Transverse colon (tissue), 4 donors: ENCODE data around the gene SLIT1.

ENCODE experiments used
- CTCF ChIP-seq, 5 experiments: fragments of 200-600 bp in 3 of 5; fragments of 450-650 bp in 2 of 5; sonication (generic) in 3 of 5; IDR thresholded peaks; 1 replicate in 2 of 5; 2 replicates in 3 of 5; pipeline ENCODE4 v1.5.1; 2016 to 2017; ENCODE audit warnings: antibody characterized with exemption in 5 of 5, inconsistent platforms in 3 of 5, mild to moderate bottlenecking in 2 of 5, moderate library complexity in 1 of 5
- EP300 ChIP-seq: sonication (generic); formaldehyde crosslinking; IDR thresholded peaks from one replicate; pipeline ENCODE4 v1.6.1; 2017; ENCODE audit warnings: antibody characterized with exemption, low read depth
- POLR2A ChIP-seq: fragments of 450-650 bp; IDR thresholded peaks from one replicate; pipeline ENCODE4 v1.6.1; 2016; ENCODE audit warnings: antibody characterized with exemption, mild to moderate bottlenecking, moderate library complexity
- POLR2AphosphoS5 ChIP-seq, 3 donors: sonication (generic); formaldehyde crosslinking; IDR thresholded peaks; one replicate each; pipeline ENCODE4 v1.6.1; 2016; ENCODE audit warnings: antibody characterized with exemption in 3 of 3

- peak; percentile 8 to 37 (median 31) for TF ChIP-seq CTCF (IDR thresholded peaks at IDR 0.05)
- no peak for TF ChIP-seq POLR2A
- TF ChIP-seq EP300, result no peak
- TF ChIP-seq POLR2AphosphoS5 (IDR thresholded peaks at IDR 0.05), result no peak
These were observed 47.6 kb downstream of the SLIT1 start for GRCh38 chr10:97138174-97138573.
